Activated naive CD8-positive, alpha-beta T cell treated with anti-CD3 and anti-CD28 coated beads, Interleukin-2, amount 10 ng/mL, durations not matched to agents 7 days and 5 days (primary cell): Measurements from ENCODE around the gene NRIP3. TPM values are rescaled to one million over a fixed set of nuclear protein-coding genes. Genes with fewer than 3 reads are reported as not detected.
"Not testable (repeated sequence)": the region's sequence is repeated elsewhere in the genome, so short reads cannot be mapped to it uniquely, and the experiment has no call there.

ENCODE experiments used
- ATAC-seq: fragments of 150-1000 bp; cut with Tn5 transposase; one replicate; pipeline ENCODE4 v1.10.0; 2021; ENCODE audit warnings: low read depth, moderate library complexity
- POLR2A ChIA-PET: fragments of 350-600 bp; sonication (Branson Sonifier 250); formaldehyde crosslinking; loops from one replicate; lab custom pipeline; 2021; ENCODE audit warnings: antibody characterized with exemption; lab: Charles Lee
- DNase-seq: peaks from one replicate; pipeline ENCODE4 v3.0.0; 2021
- H3K27ac Mint-ChIP-seq: one replicate; pipeline ENCODE4 v1.8.0; 2022; ENCODE audit warnings: mild to moderate bottlenecking, mixed read lengths
- H3K27me3 Mint-ChIP-seq: one replicate; pipeline ENCODE4 v1.8.0; 2022; ENCODE audit warnings: mild to moderate bottlenecking, moderate library complexity, mixed read lengths
- H3K36me3 Mint-ChIP-seq: one replicate; pipeline ENCODE4 v1.8.0; 2021; ENCODE audit warnings: mild to moderate bottlenecking, mixed read lengths
- H3K4me1 Mint-ChIP-seq: one replicate; pipeline ENCODE4 v1.8.0; 2021; ENCODE audit warnings: mixed read lengths
- H3K4me3 Mint-ChIP-seq: one replicate; pipeline ENCODE4 v1.8.0; 2022; ENCODE audit warnings: mild to moderate bottlenecking, moderate library complexity, mixed read lengths
- H3K9me3 Mint-ChIP-seq: one replicate; pipeline ENCODE4 v1.8.0; 2021; ENCODE audit warnings: mixed read lengths
- total RNA-seq, 2 experiments: library from RNA; stranded (reverse); gene quantifications; one replicate each; pipeline ENCODE4 v1.2.3, GENCODE V29; 2021

The NRIP3 gene
- total RNA-seq, 2 experiments from 2014 or later, result 1.4 to 2.0 TPM

DNA sequence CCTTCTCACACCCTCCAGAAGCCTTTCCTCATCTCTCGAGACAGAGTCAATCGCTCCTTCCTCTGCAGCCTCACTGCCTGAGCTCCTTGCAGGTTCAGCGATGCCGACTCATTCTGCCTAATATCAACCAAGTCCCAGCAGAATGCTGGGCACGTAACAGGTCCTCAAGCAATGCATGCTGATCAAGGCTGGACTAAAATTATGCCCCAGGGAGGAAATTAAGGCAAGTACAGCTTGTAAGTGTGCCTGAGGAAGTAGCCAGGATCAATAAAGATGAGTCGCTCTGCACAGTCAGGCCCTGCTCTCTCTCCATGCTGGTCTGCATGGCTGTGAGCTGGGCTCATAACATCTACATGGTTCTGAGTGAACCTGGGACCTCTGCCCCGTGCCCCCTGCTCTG is 25.6 kb upstream of the NRIP3 start:
- POLR2A ChIA-PET, result no interaction called here
- H3K27ac Mint-ChIP-seq, result no peak overlapping the region
- H3K36me3 Mint-ChIP-seq, result no peaks in the 10 kb centered on the region
- H3K4me1 Mint-ChIP-seq, result no peaks in the 10 kb centered on the region
- no peak for DNase-seq
- no peak overlapping the region for H3K4me3 Mint-ChIP-seq
- no peaks in the 10 kb centered on the region for H3K9me3 Mint-ChIP-seq
- ATAC-seq, result no peak
- peaks cover 16% of the 10 kb centered on the region for H3K27me3 Mint-ChIP-seq

DNA sequence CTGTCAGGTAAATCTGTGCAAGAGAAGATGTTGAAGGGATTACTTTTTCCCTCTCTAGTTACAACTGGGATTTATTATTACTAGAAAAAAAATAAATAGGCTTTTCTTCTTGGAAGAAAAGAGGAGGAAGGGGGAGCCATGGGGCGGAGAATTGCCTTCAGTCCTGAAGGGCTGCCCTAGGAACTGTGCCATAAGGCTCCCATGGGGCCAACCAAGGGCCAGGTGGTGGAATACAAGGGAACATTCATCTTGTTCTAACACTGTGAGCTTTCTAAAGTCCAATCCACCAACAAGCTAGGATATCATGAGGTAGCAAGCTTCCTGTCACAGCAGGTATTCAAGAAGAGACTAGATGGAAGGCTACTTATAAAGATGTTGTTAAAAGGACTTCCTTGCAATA is 24.8 kb upstream of the NRIP3 start:
- ATAC-seq (no peak), DNase-seq (no peak)
- no peaks in the 10 kb centered on the region for H3K4me1 Mint-ChIP-seq
- H3K27ac Mint-ChIP-seq, result no peak overlapping the region
- H3K9me3 Mint-ChIP-seq, result no peaks in the 10 kb centered on the region
- H3K4me3 Mint-ChIP-seq, result no peak overlapping the region
- H3K36me3 Mint-ChIP-seq, result no peaks in the 10 kb centered on the region
- POLR2A ChIA-PET, result no interaction called here
- peaks cover 12% of the 10 kb centered on the region for H3K27me3 Mint-ChIP-seq

DNA sequence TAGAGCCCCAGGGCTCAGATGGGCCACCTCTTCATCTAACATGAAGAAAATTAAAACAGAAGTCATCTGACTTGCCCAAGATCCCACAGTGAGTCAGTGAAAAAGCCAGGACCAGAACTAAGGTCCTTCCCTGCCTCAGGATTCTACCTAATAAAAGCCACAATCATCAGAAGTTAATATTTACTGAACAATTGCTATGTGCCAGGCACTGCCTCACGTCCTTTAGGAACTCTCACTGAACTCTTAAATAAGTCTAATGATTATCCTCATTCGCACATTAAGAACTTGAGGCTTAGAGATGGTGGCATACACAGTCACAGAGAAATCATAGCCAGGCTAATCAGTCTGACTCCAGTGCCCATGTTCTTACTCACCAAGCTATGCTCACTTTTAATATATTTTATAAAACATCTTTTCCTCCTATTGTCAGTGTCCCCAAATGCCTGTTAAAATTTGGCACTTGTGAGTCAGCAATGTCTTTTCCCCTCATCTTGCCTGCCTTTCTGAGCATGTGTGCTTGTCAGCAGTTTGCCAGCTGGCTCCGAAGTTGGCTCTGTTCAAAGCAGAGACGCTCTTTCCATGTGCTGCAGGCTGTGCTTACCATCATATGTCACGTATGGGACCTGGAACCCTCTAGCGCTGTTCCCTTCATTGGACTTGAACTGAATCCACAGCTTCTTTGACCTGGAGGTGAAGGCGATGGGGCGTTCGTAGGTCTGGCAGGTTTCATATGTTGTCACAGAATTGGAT is 21.5 kb upstream of the NRIP3 start:
- DNase-seq, result no peak
- no peak overlapping the region for H3K4me3 Mint-ChIP-seq
- peaks cover 27% of the 10 kb centered on the region for H3K27me3 Mint-ChIP-seq
- POLR2A ChIA-PET, result no interaction called here
- ATAC-seq, result no peak
- H3K27ac Mint-ChIP-seq, result no peak overlapping the region
- H3K9me3 Mint-ChIP-seq, result no peaks in the 10 kb centered on the region
- no peaks in the 10 kb centered on the region for H3K36me3 Mint-ChIP-seq
- peaks cover 11% of the 10 kb centered on the region for H3K4me1 Mint-ChIP-seq

DNA sequence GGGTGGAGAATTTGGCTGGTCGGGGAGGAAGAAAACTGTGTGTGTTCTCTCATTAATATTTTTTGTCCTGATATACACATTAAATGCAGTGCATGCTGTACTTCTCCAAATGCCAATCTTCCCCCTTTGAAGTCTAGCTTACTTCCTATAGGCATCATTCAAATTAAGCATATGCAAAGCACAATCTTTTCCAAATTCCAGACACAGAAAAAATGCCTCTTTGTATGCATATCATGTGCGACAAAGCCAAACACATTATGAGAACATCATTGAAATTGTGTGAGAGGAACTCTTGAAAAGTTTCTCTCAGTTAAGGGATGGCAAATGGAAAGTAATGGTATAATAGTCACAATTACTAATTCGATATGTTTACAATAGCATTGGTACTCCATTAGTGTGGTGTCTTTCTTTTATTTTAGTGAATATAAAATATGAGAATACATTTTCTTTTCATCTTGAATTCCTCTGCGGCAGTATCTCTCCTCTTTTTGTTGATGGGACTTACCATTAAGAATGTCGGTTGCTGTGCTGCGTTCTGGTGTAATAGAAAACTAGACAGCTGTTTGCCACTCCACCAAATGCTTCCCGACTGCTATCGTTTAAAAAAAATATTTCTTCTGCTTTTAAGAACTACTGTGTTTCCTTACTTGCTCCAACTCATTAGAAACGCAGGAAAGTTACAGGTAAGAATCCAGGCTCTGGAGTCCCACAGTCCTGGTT is 19.3 kb upstream of the NRIP3 start:
- POLR2A ChIA-PET, result no interaction called here
- peaks cover 12% of the 10 kb centered on the region for H3K4me1 Mint-ChIP-seq
- no peaks in the 10 kb centered on the region for H3K9me3 Mint-ChIP-seq
- DNase-seq (no peak), ATAC-seq (no peak)
- peaks cover 27% of the 10 kb centered on the region for H3K27me3 Mint-ChIP-seq
- H3K4me3 Mint-ChIP-seq, result no peak overlapping the region
- no peak overlapping the region for H3K27ac Mint-ChIP-seq
- H3K36me3 Mint-ChIP-seq, result no peaks in the 10 kb centered on the region

DNA sequence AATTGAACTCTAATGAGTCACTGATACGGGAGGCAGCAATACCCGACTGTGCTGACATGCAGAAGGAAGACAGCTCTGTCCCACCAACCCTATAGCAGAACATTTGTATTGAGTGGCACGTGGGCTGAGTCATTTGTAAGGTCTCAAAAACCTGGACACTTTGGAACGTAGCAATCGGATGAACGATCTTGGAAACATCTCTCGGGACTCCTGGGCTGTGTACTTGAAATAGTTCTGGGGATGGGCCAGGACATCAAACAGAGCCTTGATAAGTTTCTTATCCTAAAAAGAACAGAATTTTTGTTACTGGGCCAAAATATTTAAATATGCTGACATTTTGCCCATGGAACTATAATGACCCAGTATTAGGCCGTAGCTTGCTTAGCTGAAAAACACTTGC is 17.1 kb upstream of the NRIP3 start:
- POLR2A ChIA-PET, result no interaction called here

DNA sequence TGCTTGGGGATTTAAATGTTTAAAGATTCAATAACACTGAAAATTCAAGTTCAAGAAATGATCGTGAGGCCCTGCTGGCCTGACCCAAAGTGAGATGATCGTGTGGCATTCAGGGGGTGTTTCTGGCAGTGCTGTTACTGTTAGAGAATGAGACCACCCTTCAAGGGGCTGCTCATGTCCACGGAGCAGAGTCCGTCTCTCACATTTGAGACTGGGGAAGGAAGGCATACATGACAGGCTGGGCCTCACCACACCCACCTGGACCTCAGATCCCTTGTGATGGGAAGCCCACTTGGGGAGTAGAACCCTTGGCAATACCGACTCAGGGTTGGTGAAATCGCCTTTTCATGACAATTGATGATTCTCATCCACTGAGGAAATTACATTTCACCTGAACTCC is 16.1 kb upstream of the NRIP3 start:
- no peak overlapping the region for H3K27ac Mint-ChIP-seq
- peaks cover 26% of the 10 kb centered on the region for H3K4me1 Mint-ChIP-seq
- ATAC-seq, result no peak
- no peak overlapping the region for H3K4me3 Mint-ChIP-seq
- peaks cover 22% of the 10 kb centered on the region for H3K27me3 Mint-ChIP-seq
- POLR2A ChIA-PET, result no interaction called here
- H3K36me3 Mint-ChIP-seq, result no peaks in the 10 kb centered on the region
- no peak for DNase-seq
- H3K9me3 Mint-ChIP-seq, result no peaks in the 10 kb centered on the region

More for the DNA sequence above, 17.1 kb upstream of the NRIP3 start:
- Mint-ChIP-seq H3K4me1 (peaks cover 23% of the 10 kb centered on the region), H3K27me3 (peaks cover 27% of the 10 kb centered on the region), H3K36me3 (no peaks in the 10 kb centered on the region), H3K9me3 (no peaks in the 10 kb centered on the region), H3K27ac (no peak overlapping the region), H3K4me3 (no peak overlapping the region)
- DNase-seq (no peak), ATAC-seq (no peak)

DNA sequence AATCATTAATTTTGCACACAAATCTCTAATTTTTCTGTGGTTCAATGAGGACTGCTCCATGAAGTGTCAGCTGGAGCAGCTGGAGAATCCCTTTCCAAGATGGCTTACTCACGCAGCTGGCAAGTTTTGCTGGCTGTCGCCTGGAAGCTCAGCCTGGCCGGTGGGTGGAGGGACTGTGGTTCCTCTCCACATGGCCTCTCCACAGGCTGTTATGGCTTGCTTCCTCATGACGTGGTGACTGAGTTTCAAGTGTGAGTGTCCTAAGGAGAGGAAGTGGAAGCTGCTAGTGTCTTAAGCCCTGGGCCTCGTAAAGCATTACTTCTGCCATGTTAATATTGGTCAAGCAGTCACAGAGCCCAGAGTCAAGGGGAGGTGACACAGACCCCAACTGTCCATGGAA is 14.0 kb upstream of the NRIP3 start:
- POLR2A ChIA-PET, result interaction anchor here (1.2 kb wide), 1 partner anchor 443 kb away, joined by 4 read pairs; the partner anchor contains the start of gene ZNF143

DNA sequence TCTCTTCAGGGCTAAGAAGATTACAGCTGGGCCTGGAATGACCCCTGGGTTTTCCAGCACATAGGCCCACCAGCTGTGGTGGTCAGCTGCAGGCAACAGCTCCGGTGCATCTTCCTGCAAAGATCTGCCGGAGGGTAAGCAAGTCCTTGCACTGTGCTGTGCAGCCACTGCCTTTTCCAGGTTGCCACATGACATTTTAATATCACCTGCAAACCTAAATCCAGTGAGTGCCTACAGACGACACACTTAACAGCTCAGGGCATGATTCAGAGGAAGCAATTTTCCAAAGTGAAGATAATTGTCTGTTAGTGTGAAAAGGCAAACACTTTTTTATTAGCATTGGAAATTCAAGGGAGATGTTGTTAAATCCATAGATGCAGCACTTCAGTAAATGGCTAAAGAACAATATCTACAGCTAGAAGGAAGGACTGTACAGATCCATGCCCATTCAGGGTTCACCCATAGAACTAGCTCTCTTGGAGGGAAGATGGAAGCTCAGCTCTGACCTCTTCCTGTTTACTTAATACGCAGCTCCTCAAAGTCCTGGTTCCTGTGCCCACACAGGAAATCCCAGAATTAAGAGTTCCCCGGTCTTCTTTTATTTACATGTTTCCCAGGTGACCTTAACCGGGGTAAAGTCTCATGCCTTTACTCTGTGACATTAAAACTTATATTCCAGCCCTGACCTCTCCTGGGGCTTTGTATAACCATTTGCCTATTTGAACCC is 13.3 kb upstream of the NRIP3 start:
- Mint-ChIP-seq H3K9me3 (no peaks in the 10 kb centered on the region), H3K4me1 (peaks cover 18% of the 10 kb centered on the region), H3K27ac (no peak overlapping the region), H3K36me3 (no peaks in the 10 kb centered on the region), H3K27me3 (peaks cover 11% of the 10 kb centered on the region), H3K4me3 (no peak overlapping the region)
- POLR2A ChIA-PET, result interaction anchor here (1.2 to 1.4 kb wide), 2 partner anchors 13 to 444 kb away, joined by 3 to 4 read pairs; partner anchors contain the start of genes NRIP3 and ZNF143
- peak; percentile 42 for ATAC-seq
- DNase-seq, result no peak

More for the DNA sequence above, 14.0 kb upstream of the NRIP3 start:
- H3K4me1 Mint-ChIP-seq, result peaks cover 24% of the 10 kb centered on the region
- no peak overlapping the region for H3K27ac Mint-ChIP-seq
- peaks cover 15% of the 10 kb centered on the region for H3K27me3 Mint-ChIP-seq
- ATAC-seq, result no peak
- H3K4me3 Mint-ChIP-seq, result no peak overlapping the region
- H3K36me3 Mint-ChIP-seq, result no peaks in the 10 kb centered on the region
- DNase-seq, result no peak
- H3K9me3 Mint-ChIP-seq, result no peaks in the 10 kb centered on the region

DNA sequence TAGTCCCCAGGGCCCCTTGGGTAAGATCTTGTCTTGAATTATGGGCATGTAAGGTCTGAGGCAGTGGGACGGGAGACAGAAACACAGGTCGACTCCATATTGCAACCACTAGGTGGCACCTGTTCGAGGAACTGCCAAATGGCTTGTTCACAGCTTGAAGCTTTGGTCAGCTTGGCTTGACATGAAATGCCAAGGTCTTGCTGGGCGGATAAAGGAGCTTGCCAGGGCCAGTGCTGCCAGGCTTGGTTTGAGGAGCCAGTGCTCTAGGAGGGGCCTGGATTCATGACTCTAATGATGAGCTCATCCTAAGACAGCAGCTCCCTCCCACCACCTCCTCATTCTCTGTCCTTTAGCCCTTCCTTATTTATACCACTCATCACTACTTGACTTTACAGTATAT is 11.9 kb upstream of the NRIP3 start:
- Mint-ChIP-seq H3K9me3 (no peaks in the 10 kb centered on the region), H3K4me1 (peaks cover 15% of the 10 kb centered on the region), H3K36me3 (no peaks in the 10 kb centered on the region), H3K27me3 (peaks cover 13% of the 10 kb centered on the region), H3K4me3 (no peak overlapping the region), H3K27ac (no peak overlapping the region)
- DNase-seq, result peak; percentile 43
- POLR2A ChIA-PET, result interaction anchor here (0.5 kb wide), 1 partner anchor 490 kb away, joined by 4 read pairs; no protein-coding TSS in a partner anchor
- peak; percentile 70 for ATAC-seq

DNA sequence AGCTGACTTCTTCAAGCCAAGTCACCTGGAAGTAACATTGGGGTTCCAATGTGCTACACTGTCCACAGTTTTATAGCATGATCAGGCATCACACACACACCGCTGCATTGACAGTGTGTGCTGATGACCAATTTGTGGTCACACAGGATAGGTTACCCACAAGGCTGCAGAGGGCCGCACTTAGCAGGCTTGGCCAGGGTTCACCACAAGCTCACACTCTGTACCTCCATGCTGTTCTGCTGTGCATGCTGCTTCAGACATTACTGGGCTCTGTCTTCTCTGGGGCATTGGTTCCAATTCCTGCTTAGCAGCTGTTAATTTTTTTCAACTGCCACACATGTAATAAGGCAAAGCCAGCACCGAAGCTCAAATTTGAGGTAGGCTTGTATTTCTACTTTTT is 11.0 kb upstream of the NRIP3 start:
- peaks cover 15% of the 10 kb centered on the region for H3K4me1 Mint-ChIP-seq
- POLR2A ChIA-PET, result interaction anchor here (0.6 to 1.1 kb wide), 2 partner anchors 60 to 446 kb away, joined by 3 read pairs; partner anchors contain the start of gene ZNF143
- no peaks in the 10 kb centered on the region for H3K9me3 Mint-ChIP-seq
- H3K36me3 Mint-ChIP-seq, result no peaks in the 10 kb centered on the region
- H3K27ac Mint-ChIP-seq, result no peak overlapping the region
- DNase-seq (no peak), ATAC-seq (no peak)
- H3K4me3 Mint-ChIP-seq, result no peak overlapping the region
- H3K27me3 Mint-ChIP-seq, result peaks cover 16% of the 10 kb centered on the region

DNA sequence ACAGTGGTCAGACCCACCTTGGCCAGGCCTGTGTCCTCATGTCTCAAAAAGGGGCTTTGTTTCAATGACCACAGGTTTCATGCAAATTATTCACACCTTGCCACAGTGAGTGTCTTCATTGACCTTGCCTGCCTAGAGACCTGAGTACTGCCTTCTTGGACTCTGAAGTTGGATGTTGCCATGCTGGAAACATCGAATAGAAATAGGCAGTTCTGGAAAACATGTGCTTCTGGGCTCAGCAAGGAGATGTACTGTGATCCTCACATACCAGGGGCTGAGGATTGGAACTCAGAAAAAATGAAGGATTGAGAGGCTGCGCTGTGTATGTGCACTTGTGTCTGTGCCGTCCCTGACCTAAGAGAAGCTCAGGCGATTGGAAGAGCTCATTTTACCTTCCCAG is 9.6 kb upstream of the NRIP3 start:
- H3K9me3 Mint-ChIP-seq, result no peaks in the 10 kb centered on the region
- no peak for DNase-seq
- no peak overlapping the region for H3K4me3 Mint-ChIP-seq
- no peak overlapping the region for H3K27ac Mint-ChIP-seq
- peaks cover 28% of the 10 kb centered on the region for H3K27me3 Mint-ChIP-seq
- ATAC-seq, result no peak
- H3K4me1 Mint-ChIP-seq, result peaks cover 15% of the 10 kb centered on the region
- H3K36me3 Mint-ChIP-seq, result no peaks in the 10 kb centered on the region
- POLR2A ChIA-PET, result no interaction called here

DNA sequence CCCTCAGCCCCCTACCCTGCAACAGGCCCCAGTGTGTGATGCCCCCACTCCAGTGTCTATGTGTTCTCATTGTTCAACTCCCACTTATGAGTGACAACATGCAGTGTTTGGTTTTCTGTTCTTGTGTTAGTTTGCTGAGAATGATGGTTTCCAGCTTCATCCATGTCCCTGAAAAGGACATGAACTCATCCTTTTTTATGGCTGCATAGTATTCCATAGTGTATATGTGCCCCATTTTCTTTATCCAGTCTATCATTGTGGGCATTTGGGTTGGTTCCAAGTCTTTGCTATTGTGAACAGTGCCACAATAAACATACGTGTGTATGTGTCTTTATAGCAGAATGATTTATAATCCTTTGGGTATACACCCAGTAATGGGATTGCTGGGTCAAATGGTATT is 5.7 kb upstream of the NRIP3 start:
- H3K36me3 Mint-ChIP-seq, DNase-seq, H3K9me3 Mint-ChIP-seq, H3K4me1 Mint-ChIP-seq, H3K4me3 Mint-ChIP-seq, POLR2A ChIA-PET, ATAC-seq, H3K27ac Mint-ChIP-seq: not testable (repeated sequence)
- peaks cover 64% of the 10 kb centered on the region for H3K27me3 Mint-ChIP-seq

DNA sequence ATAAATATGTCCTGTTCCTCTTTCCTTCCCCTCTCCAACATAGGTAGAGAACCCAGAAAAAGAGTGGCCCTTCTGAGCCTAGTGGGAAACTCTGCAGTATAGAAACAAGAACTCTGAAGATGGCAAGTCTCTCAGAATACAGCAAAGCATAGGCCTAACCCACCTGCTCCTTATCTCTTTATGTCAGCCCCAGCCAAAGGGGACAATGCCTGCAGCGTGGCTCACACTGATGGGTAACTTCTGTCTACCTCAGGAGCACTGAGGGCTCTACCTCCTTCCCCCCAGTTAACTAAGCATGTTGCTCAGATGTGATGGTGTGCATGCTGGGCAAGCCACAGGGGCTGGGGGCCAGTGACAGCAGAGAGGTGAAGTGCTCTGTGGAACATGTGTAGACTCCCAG is 4.9 kb upstream of the NRIP3 start:
- no peaks in the 10 kb centered on the region for H3K9me3 Mint-ChIP-seq
- no peak overlapping the region for H3K27ac Mint-ChIP-seq
- H3K36me3 Mint-ChIP-seq, result no peaks in the 10 kb centered on the region
- H3K27me3 Mint-ChIP-seq, result peaks cover 61% of the 10 kb centered on the region
- peaks cover 5% of the 10 kb centered on the region for H3K4me1 Mint-ChIP-seq
- DNase-seq, result no peak
- ATAC-seq, result no peak
- POLR2A ChIA-PET, result no interaction called here
- H3K4me3 Mint-ChIP-seq, result no peak overlapping the region
